AG04449 (cell line): ENCODE results near the gene DNTT.

Experiments used
- CTCF ChIA-PET: fragments of 350-600 bp; formaldehyde crosslinking; extraction: SDS; loops from one replicate; lab custom pipeline; 2021; ENCODE audit warnings: antibody characterized with exemption; lab: Yijun Ruan, JAX
- POLR2A ChIA-PET: fragments of 400-600, 350-600 bp; formaldehyde crosslinking; extraction: SDS; loops from one replicate; lab custom pipeline; 2020; ENCODE audit warnings: antibody characterized with exemption, inconsistent platforms; lab: Yijun Ruan, JAX
- DNase-seq: peaks from one replicate; pipeline ENCODE4 v3.0.0-alpha.2; 2010; ENCODE audit warnings: low read depth, low spot score
- H3K4me3 ChIP-seq: 2 replicates; pipeline ENCODE4 v1.5.1; 2011; ENCODE audit warnings: low read depth, mild to moderate bottlenecking, control low read depth, low read length
- TF ChIP-seq, protein P1 (sequence below): IDR thresholded peaks from one replicate; pipeline ENCODE4 v1.5.1; 2011; ENCODE audit warnings: mild to moderate bottlenecking, moderate library complexity, low read length, control low read depth, inconsistent platforms; ENCODE audit not compliant: insufficient read depth; ENCODE audit errors: missing control alignments

The DNTT gene

DNA sequence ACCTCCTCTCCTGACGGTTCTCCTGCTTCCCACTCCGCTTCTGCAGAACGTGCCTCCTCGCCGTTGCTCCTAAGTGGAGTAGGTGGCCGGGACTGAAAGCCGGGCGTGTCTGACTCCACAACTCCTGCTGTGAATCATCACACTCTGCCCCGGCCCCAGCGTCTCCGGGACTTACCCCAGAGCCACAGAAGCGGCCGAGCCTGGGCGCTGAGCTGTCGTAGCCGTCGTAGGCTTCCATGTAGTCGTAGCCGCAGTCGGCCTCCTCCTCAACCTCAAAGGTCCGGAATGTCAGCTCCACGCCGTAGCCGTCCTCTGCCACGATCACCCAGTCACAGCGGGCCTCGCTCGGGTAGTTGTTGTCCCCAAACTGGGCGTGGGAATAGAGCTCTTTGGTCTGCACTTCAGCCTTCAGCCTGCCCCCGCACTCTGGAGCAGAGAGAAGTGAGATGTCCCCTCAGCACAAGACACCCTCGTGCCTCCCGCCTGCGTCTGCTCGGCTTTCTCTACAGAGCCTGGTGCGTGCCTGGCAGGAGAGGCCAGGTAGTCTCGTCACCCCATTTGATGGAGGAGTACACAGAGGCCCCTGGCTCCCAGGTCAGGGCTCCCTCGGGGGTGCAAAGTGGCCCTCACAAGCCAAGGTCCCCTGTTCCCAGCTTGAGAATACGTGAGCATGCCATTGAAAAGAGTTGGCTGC, 65.8 kb downstream of the DNTT start:
- TF ChIP-seq, protein P1, sequence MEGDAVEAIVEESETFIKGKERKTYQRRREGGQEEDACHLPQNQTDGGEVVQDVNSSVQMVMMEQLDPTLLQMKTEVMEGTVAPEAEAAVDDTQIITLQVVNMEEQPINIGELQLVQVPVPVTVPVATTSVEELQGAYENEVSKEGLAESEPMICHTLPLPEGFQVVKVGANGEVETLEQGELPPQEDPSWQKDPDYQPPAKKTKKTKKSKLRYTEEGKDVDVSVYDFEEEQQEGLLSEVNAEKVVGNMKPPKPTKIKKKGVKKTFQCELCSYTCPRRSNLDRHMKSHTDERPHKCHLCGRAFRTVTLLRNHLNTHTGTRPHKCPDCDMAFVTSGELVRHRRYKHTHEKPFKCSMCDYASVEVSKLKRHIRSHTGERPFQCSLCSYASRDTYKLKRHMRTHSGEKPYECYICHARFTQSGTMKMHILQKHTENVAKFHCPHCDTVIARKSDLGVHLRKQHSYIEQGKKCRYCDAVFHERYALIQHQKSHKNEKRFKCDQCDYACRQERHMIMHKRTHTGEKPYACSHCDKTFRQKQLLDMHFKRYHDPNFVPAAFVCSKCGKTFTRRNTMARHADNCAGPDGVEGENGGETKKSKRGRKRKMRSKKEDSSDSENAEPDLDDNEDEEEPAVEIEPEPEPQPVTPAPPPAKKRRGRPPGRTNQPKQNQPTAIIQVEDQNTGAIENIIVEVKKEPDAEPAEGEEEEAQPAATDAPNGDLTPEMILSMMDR, result no peak
- ChIA-PET POLR2A (no interaction called here), CTCF (interaction anchor here (0.8 to 12.5 kb wide), 27 partner anchors 8 to 840 kb away, joined by 3 to 253 read pairs (median 4); partner anchors contain the start of genes OPALIN and TLL2)
- no peak for DNase-seq
- no peak overlapping the region for H3K4me3 ChIP-seq

DNA sequence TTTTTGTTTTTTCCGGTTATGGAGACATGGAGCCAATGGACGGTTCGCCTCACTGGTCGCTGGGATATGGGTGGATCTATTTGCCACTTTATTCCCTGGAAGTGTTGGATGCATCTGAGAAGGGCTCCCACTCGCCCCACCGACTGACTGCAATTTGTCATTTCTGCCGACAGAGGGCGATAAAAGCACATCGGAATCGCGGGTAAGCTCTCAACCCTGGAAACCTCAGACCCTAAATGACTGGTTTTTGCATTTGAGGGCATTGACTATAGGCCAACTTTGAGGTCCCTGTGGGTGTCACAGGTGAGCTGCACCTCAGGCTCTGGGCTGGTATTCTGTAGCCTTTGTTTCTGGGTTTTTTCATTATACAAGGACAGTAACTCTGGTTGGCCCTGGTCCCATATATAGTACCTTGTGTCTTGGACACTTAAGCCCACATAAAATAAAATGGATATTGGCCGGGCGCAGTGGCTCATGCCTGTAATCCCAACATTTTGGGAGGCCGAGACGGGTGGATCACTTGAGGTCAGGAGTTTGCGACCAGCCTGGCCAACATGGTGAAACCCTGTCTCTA, 66.4 kb downstream of the DNTT start:
- CTCF ChIA-PET, result interaction anchor here (0.7 to 12.5 kb wide), 35 partner anchors 8 to 840 kb away, joined by 3 to 253 read pairs (median 4); partner anchors contain the start of genes OPALIN and TLL2
- H3K4me3 ChIP-seq, result no peak overlapping the region
- no peak for DNase-seq
- POLR2A ChIA-PET, result no interaction called here
- TF ChIP-seq, protein P1, result peak; percentile 80

- TF ChIP-seq, protein P1, result no peak
- ChIA-PET POLR2A (no interaction called here), CTCF (interaction anchor here (0.7 to 12.5 kb wide), 21 partner anchors 9 to 453 kb away, joined by 3 to 253 read pairs (median 5); partner anchors contain the start of genes OPALIN and TLL2)
- DNase-seq, result no peak
- no peak overlapping the region for H3K4me3 ChIP-seq
These were observed 67.1 kb downstream of the DNTT start for GRCh38 chr10:96371356-96371755.

DNA sequence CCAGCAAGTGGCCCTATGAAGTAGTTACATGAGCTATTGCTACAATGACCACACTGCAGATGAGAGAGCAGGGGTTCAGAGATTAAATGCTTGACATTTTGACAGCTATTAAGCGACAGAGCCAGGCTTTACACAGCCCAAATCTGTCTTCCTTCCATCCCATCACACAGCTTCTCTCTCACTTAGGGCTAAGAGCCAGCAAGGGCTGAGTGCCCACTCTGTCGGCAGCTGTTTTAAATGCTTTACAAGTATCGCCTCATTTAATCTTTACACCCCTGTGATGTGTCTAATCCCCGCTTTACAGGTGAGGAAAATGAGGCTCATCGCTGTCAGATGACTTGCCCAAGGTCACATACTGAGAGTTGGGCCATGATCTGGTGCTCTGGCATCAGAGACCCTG, 69.8 kb downstream of the DNTT start:
- H3K4me3 ChIP-seq, result no peak overlapping the region
- POLR2A ChIA-PET, result interaction anchor here (1.2 kb wide), 1 partner anchor 138 kb away, joined by 4 read pairs; no protein-coding TSS in a partner anchor
- CTCF ChIA-PET, result interaction anchor here (0.6 to 12.5 kb wide), 16 partner anchors 9 to 837 kb away, joined by 3 to 253 read pairs (median 8); partner anchors contain the start of genes OPALIN and TLL2
- TF ChIP-seq, protein P1, result no peak
- no peak for DNase-seq

DNA sequence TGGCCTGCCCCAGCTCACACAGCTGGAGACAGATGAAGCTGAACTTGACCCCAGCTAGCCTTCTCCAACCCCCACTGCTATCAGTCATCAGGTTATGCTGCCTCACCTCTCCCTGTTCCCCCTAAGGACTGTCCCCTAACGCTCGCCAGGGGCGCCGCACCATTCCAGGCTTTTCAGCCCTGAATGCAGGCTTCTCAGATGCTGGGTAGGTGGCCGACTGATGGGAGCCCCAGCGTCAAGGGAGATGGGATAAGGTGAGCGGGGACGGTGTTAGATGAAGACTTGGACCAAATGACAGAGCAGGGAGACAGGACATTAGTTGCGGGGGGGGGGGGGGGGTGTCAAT, 70.4 kb downstream of the DNTT start:
- CTCF ChIA-PET, result interaction anchor here (0.6 to 12.5 kb wide), 46 partner anchors 9 to 860 kb away, joined by 3 to 253 read pairs (median 5); partner anchors contain the start of genes OPALIN and TLL2
- H3K4me3 ChIP-seq, result peak overlapping the region; percentile 58
- TF ChIP-seq, protein P1, result no peak
- POLR2A ChIA-PET, result interaction anchor here (0.7 to 1.2 kb wide), 2 partner anchors 138 to 300 kb away, joined by 4 to 5 read pairs; no protein-coding TSS in a partner anchor
- DNase-seq, result no peak
